ENCODE results near the gene SYNRG. TPM values are rescaled to one million over a fixed set of nuclear protein-coding genes. Genes with fewer than 3 reads are reported as not detected.
A peak's percentile ranks its signal among the peaks of the same experiment; 100 is the strongest.

The SYNRG gene
- total and polyA plus RNA-seq, 12 donors = 2.9 to 57.6 (median 40.4) TPM

DNA sequence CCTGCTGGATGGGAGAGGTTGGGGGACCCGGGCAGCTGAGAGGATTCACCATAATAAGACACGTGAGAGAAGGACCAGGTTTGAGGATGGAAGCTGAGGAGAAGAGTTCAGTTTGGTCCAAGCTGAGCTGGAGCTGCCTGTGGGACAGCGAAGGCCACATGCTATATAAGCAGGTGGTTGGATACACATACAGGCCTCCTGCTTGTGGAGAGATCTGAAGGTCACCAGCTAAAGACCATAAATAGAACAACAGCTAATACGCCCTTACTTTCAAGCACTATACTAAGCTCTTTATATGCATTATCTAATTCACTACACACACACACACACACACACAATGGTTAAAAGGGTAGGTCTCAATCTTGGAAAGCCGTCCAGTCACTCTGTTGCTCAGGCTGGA lies 87.4 kb downstream of the SYNRG start:
- TF ChIP-seq, protein P1, sequence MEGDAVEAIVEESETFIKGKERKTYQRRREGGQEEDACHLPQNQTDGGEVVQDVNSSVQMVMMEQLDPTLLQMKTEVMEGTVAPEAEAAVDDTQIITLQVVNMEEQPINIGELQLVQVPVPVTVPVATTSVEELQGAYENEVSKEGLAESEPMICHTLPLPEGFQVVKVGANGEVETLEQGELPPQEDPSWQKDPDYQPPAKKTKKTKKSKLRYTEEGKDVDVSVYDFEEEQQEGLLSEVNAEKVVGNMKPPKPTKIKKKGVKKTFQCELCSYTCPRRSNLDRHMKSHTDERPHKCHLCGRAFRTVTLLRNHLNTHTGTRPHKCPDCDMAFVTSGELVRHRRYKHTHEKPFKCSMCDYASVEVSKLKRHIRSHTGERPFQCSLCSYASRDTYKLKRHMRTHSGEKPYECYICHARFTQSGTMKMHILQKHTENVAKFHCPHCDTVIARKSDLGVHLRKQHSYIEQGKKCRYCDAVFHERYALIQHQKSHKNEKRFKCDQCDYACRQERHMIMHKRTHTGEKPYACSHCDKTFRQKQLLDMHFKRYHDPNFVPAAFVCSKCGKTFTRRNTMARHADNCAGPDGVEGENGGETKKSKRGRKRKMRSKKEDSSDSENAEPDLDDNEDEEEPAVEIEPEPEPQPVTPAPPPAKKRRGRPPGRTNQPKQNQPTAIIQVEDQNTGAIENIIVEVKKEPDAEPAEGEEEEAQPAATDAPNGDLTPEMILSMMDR (IDR thresholded peaks at IDR 0.05) = no peak
- Histone ChIP-seq H3K9me3 (no peaks in the 10 kb centered on the region), H3K4me3 (no peak overlapping the region), H3K27me3 (no peaks in the 10 kb centered on the region), H3K36me3 (peaks cover 0 to 93% (median 26%) of the 10 kb centered on the region in 9 donors), H3K4me1 (peaks cover 0 to 6% (median 0%) of the 10 kb centered on the region in 9 donors), H3K27ac (peak overlapping the region in 1 of 10 donors; percentile 30)
- 78 to 79% methylated on average over 5 of the region's 5 CpGs for WGBS, 2 donors
- intact Hi-C loops (cut with DNase I) = no loop called here
- DNase-seq (no peak), ATAC-seq (peak in 7 of 8 donors; percentile 29 to 65 (median 56))

DNA sequence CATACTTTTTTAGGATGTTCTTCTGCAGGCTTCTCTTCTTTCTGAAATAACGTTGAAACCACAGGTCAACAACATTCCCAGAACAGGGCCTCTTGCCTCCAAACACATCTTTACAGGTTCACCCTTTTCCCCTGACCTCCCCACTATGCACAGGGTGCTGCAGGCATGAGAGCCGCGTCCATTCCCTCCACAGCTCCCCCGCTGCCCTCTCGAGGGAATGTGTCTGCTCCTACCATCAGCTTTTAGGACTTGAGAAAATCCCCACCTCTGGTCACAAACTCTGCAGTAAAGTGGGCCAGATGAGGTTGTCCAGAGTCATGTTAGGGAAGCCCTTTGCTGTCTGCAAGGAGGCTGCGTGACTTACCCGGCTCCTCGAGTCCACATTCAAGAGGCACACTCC lies 89.0 kb downstream of the SYNRG start:
- intact Hi-C loops (cut with DNase I) = no loop called here
- TF ChIP-seq, protein P1 (IDR thresholded peaks at IDR 0.05) = no peak
- H3K36me3 ChIP-seq = peaks cover 0 to 93% (median 20%) of the 10 kb centered on the region in 9 donors
- H3K4me1 ChIP-seq = peaks cover 0 to 14% (median 0%) of the 10 kb centered on the region in 9 donors
- DNase-seq (no peak), ATAC-seq (peak in 1 of 8 donors; percentile 11)
- H3K27ac ChIP-seq = no peak overlapping the region
- H3K9me3 ChIP-seq = no peaks in the 10 kb centered on the region
- no peak overlapping the region for H3K4me3 ChIP-seq
- no peaks in the 10 kb centered on the region for H3K27me3 ChIP-seq
- WGBS, 2 donors = 88 to 91% methylated on average over 8 of the region's 8 CpGs

DNA sequence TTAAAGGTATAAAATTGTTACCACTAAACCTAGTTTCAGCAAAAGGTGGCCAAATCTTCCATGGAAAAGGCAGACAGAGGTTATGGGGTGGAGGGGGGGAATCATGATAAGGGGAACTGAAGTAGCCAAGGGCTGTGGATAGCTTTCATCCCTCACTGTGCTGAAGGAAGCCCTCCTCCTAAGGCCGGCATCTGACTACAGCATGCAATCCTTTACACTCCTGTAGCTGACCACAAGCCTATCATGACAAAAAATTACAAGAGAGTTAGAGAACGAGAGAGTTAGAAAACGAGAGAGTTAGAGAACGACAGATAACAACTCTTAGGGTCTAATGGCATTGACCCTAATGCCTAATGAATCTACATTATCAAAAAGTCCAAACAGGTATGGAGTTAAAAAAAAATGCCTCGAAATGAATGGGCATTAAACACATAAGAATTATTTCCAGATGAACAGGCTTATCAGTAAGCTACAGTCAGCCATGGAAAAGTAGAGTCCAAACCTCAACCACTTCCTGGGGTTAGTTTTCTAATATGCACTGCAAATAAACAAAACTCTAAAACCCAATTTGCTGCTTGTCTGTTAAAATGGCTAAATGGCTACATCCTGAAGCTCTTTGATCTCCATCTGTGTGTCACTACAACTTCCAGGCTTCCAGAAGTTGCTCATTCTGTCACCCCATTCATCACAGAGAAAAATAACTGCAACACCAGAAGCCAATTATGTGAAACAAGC lies 89.8 kb downstream of the SYNRG start:
- ATAC-seq = no peak

DNA sequence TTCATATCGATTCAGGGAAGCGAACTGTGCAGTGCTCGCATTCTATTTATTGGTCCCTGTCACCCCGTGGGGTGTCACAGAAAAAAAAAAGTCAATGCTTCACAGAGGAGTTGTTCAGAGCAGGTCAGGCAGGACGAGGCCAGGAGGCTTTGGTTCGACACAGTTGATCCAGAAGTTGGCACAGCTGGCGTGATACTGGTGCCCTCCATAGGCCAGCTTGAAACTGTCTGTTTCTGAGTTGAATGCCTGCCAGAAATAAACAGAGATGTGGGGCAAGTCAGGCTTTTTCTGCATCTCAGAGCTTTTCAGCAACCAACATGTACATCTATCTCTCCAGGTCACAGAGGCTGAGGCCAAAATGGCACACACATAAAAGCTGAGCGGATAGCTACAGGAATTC lies 90.4 kb downstream of the SYNRG start:
- intact Hi-C loops (cut with DNase I) = no loop called here
- ATAC-seq = no peak
- no peak for DNase-seq
- Histone ChIP-seq H3K27me3 (no peaks in the 10 kb centered on the region), H3K36me3 (peaks cover 0 to 91% (median 16%) of the 10 kb centered on the region in 9 donors), H3K4me3 (no peak overlapping the region), H3K27ac (no peak overlapping the region), H3K9me3 (no peaks in the 10 kb centered on the region), H3K4me1 (peaks cover 0 to 14% (median 0%) of the 10 kb centered on the region in 9 donors)
- TF ChIP-seq, protein P1 (IDR thresholded peaks at IDR 0.05) = peak in 3 of 9 donors; percentile 5 to 9 (median 6)
- 81 to 82% methylated on average over 8 of the region's 8 CpGs for WGBS, 2 donors

More for the DNA sequence above, 89.8 kb downstream of the SYNRG start:
- TF ChIP-seq, protein P1 (IDR thresholded peaks at IDR 0.05) = no peak
- Histone ChIP-seq H3K4me3 (no peak overlapping the region), H3K9me3 (no peaks in the 10 kb centered on the region), H3K4me1 (peaks cover 0 to 14% (median 0%) of the 10 kb centered on the region in 9 donors), H3K27ac (no peak overlapping the region), H3K27me3 (no peaks in the 10 kb centered on the region), H3K36me3 (peaks cover 0 to 93% (median 20%) of the 10 kb centered on the region in 9 donors)
- 74 to 77% methylated on average over 5 of the region's 5 CpGs for WGBS, 2 donors
- DNase-seq = no peak
- intact Hi-C loops (cut with DNase I) = no loop called here
